ENCODE results near the gene MAML3. TPM values are rescaled to one million over a fixed set of nuclear protein-coding genes. Genes with fewer than 3 reads are reported as not detected.

MAML3 gene
- total RNA-seq, 2 donors from 2014 or later: 9.3 to 10.1 TPM

GRCh38 chr4:139849219-139849618 is 304.8 kb downstream of the MAML3 start:
- H3K4me1 ChIP-seq: no peaks in the 10 kb centered on the region
- H3K4me3 ChIP-seq: no peak overlapping the region
- H3K9ac ChIP-seq (ENCODE audit: low read depth in 2 of 2, low read length in 2 of 2): no peak overlapping the region
- TF ChIP-seq, protein P1, sequence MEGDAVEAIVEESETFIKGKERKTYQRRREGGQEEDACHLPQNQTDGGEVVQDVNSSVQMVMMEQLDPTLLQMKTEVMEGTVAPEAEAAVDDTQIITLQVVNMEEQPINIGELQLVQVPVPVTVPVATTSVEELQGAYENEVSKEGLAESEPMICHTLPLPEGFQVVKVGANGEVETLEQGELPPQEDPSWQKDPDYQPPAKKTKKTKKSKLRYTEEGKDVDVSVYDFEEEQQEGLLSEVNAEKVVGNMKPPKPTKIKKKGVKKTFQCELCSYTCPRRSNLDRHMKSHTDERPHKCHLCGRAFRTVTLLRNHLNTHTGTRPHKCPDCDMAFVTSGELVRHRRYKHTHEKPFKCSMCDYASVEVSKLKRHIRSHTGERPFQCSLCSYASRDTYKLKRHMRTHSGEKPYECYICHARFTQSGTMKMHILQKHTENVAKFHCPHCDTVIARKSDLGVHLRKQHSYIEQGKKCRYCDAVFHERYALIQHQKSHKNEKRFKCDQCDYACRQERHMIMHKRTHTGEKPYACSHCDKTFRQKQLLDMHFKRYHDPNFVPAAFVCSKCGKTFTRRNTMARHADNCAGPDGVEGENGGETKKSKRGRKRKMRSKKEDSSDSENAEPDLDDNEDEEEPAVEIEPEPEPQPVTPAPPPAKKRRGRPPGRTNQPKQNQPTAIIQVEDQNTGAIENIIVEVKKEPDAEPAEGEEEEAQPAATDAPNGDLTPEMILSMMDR (IDR thresholded peaks at IDR 0.05): no peak
- no peaks in the 10 kb centered on the region for H3K36me3 ChIP-seq
- DNase-seq: no peak
- intact Hi-C loops (cut with DNase I): no loop called here
- H3K27me3 ChIP-seq: no peaks in the 10 kb centered on the region
- no peak overlapping the region for H3K27ac ChIP-seq
- no peaks in the 10 kb centered on the region for H3K9me3 ChIP-seq

DNA sequence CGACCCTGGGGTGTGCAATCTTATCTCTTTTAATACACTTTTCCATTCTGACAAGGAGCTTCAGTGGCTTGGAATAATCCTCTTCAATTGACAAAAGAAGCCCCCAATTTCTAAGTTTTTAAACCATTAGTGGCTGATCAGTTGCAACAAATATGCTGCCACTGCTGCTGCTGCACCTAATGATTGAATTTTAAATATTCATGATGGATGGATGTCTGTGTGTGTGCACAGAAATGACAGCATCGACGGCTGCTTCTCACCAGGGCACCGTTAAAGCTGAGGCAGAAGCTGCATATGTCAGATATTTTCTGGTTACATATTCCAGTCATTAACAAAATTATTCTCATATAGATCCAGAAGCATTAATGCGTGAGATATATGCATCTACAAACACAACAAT is 306.0 kb downstream of the MAML3 start:
- no peaks in the 10 kb centered on the region for H3K4me1 ChIP-seq
- no peaks in the 10 kb centered on the region for H3K36me3 ChIP-seq
- no peak for DNase-seq
- H3K9me3 ChIP-seq: no peaks in the 10 kb centered on the region
- no peak overlapping the region for H3K9ac ChIP-seq (ENCODE audit: low read depth in 2 of 2, low read length in 2 of 2)
- no peak overlapping the region for H3K4me3 ChIP-seq
- H3K27me3 ChIP-seq: no peaks in the 10 kb centered on the region
- TF ChIP-seq, protein P1 (IDR thresholded peaks at IDR 0.05): no peak
- H3K27ac ChIP-seq: no peak overlapping the region
- intact Hi-C loops (cut with DNase I): no loop called here

DNA sequence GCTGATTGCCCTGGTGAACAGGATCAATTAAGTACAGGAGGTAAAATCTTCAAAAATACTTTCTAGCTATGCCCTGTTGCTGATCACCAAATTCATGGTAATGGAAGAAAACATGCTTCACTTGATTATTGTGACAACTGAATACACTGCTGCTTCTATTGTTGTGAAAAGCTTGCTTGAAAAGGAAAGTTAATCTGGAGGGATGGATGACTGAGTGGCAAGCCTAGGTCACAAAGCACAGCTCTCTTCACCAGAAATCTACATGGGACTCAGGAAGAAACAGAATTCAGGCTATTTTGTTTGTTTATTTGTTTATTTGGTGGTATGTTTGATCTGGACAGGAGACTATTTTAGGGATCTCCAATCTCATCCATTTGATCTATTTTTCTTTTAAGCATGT is 306.4 kb downstream of the MAML3 start:
- no peak for DNase-seq
- Histone ChIP-seq H3K9ac (ENCODE audit: low read depth in 2 of 2, low read length in 2 of 2) (no peak overlapping the region), H3K4me3 (no peak overlapping the region), H3K4me1 (no peaks in the 10 kb centered on the region), H3K27me3 (no peaks in the 10 kb centered on the region), H3K9me3 (no peaks in the 10 kb centered on the region), H3K36me3 (no peaks in the 10 kb centered on the region), H3K27ac (no peak overlapping the region)
- intact Hi-C loops (cut with DNase I): no loop called here
- TF ChIP-seq, protein P1 (IDR thresholded peaks at IDR 0.05): no peak

DNA sequence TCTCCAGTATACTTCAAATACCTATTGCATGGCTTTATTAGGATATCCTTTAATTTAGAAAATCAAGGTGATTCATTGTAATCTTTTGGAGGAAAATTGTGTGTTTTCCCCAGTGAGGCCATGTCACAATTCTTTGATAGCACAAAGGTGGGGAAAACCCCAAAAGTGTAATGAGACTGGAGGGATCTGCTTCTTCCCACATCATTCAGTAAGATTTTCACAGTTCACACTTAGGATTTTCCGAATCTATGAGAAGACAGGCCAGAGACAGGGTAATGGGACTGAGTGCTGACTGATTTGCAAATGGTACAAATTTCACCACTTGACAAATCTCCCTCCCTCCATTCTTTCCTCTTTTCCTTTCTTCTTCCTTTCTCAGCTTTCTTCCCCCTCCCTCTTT is 307.2 kb downstream of the MAML3 start:
- no peaks in the 10 kb centered on the region for H3K9me3 ChIP-seq
- peaks cover under 1% of the 10 kb centered on the region for H3K4me1 ChIP-seq
- no peaks in the 10 kb centered on the region for H3K36me3 ChIP-seq
- DNase-seq: no peak
- intact Hi-C loops (cut with DNase I): no loop called here
- TF ChIP-seq, protein P1 (IDR thresholded peaks at IDR 0.05): no peak
- no peaks in the 10 kb centered on the region for H3K27me3 ChIP-seq
- no peak overlapping the region for H3K9ac ChIP-seq (ENCODE audit: low read depth in 2 of 2, low read length in 2 of 2)
- no peak overlapping the region for H3K27ac ChIP-seq
- no peak overlapping the region for H3K4me3 ChIP-seq

- Histone ChIP-seq H3K27me3 (no peaks in the 10 kb centered on the region), H3K9ac (ENCODE audit: low read depth in 2 of 2, low read length in 2 of 2) (no peak overlapping the region), H3K27ac (no peak overlapping the region), H3K4me1 (peaks cover 4% of the 10 kb centered on the region), H3K36me3 (no peaks in the 10 kb centered on the region), H3K4me3 (no peak overlapping the region), H3K9me3 (no peaks in the 10 kb centered on the region)
- intact Hi-C loops (cut with DNase I): no loop called here
- TF ChIP-seq, protein P1 (IDR thresholded peaks at IDR 0.05): no peak
- no peak for DNase-seq
Observed at GRCh38 chr4:139845453-139846093, 308.4 kb downstream of the MAML3 start.
